Measurements from ENCODE around the gene NSUN2. TPM values are rescaled to one million over a fixed set of nuclear protein-coding genes. Genes with fewer than 3 reads are reported as not detected.

Gene NSUN2
- total and polyA plus RNA-seq, 2 experiments from 2014 or later, result 65.4 to 112 TPM

- Mint-ChIP-seq H3K4me3 (no peak overlapping the region), H3K36me3 (ENCODE audit: low read depth) (peaks cover 2% of the 10 kb centered on the region; the same call in 1 of the 3 replicates), H3K4me1 (peaks cover 4% of the 10 kb centered on the region), H3K27me3 (ENCODE audit: insufficient read depth, low read depth, poor library complexity) (peaks cover 6% of the 10 kb centered on the region), H3K9me3 (peaks cover 12% of the 10 kb centered on the region), H3K27ac (no peak overlapping the region)
- Histone ChIP-seq H3K27me3 (ENCODE audit: insufficient read depth) (no peaks in the 10 kb centered on the region), H3K36me3 (ENCODE audit: insufficient read depth) (no peaks in the 10 kb centered on the region), H3K9me2 (ENCODE audit: insufficient read depth) (no peaks in the 10 kb centered on the region), H3K4me3 (no peak overlapping the region), H3K27ac (ENCODE audit: low read depth) (no peak overlapping the region), H2AFZ (peak overlapping the region; percentile 14; the same call in 1 of the 2 replicates), H3K4me1 (ENCODE audit: insufficient read depth) (no peaks in the 10 kb centered on the region), H3K79me2 (replicated peaks; ENCODE audit: insufficient read depth) (no peaks in the 10 kb centered on the region), H4K20me1 (replicated peaks; ENCODE audit: insufficient read depth) (no peaks in the 10 kb centered on the region), H3F3A (replicated peaks; ENCODE audit: low read depth) (no peaks in the 10 kb centered on the region), H3K4me2 (no peak overlapping the region)
- DNase-seq (ENCODE audit: low spot score) (no peak), ATAC-seq (no peak)
- no peak for TF ChIP-seq JUNB (IDR thresholded peaks at IDR 0.05; ENCODE audit: unreplicated experiment)
- TF ChIP-seq ZNF462 (CRISPR knock-in tag; IDR thresholded peaks at IDR 0.05), result no peak
- no peak for TF ChIP-seq REST (IDR thresholded peaks at IDR 0.05; ENCODE audit: unreplicated experiment)
- TF ChIP-seq NANOG (IDR thresholded peaks at IDR 0.05; ENCODE audit: borderline replicate concordance), result no peak
- TF ChIP-seq STAT1 (IDR thresholded peaks at IDR 0.05; ENCODE audit: unreplicated experiment), result no peak
- no peak for TF ChIP-seq CREB1 (CRISPR knock-in tag; IDR thresholded peaks at IDR 0.05; ENCODE audit: low read depth)
- TF ChIP-seq POLR2AphosphoS5 (IDR thresholded peaks at IDR 0.05; ENCODE audit: low read depth), result no peak
- TF ChIP-seq ETS1 (IDR thresholded peaks at IDR 0.05), result no peak
- TF ChIP-seq EZH2 (IDR thresholded peaks at IDR 0.05; ENCODE audit: low read depth, unreplicated experiment), result no peak
- TF ChIP-seq ZNF331 (CRISPR knock-in tag; IDR thresholded peaks at IDR 0.05; ENCODE audit: low read depth), result no peak
- TF ChIP-seq EZH2phosphoT487 (IDR thresholded peaks at IDR 0.05; ENCODE audit: unreplicated experiment), result no peak
- TF ChIP-seq CTCF (conservative IDR thresholded peaks at IDR 0.05; ENCODE audit: low read depth in 2 of 2), result no peak
- TF ChIP-seq ZNF114 (CRISPR knock-in tag; IDR thresholded peaks at IDR 0.05), result no peak
Measured at GRCh38 chr5:6572086-6572824, 60.6 kb downstream of the NSUN2 start.
